DOHH2 (cell line): ENCODE results near the gene PRAC1.

Source experiments
- H3F3A ChIP-seq: fragments of 200-600 bp; sonication (generic), shearing (Covaris generic); 2 replicates; pipeline ENCODE4 v1.6.0; 2016; ENCODE audit warnings: antibody characterized with exemption, mild to moderate bottlenecking; ENCODE audit not compliant: control insufficient read depth, insufficient read depth
- H3K27ac ChIP-seq: fragments of 200-600 bp; sonication (generic); 2 replicates; pipeline ENCODE4 v1.5.1; 2014; ENCODE audit warnings: low read depth, mild to moderate bottlenecking, low read length, moderate library complexity
- H3K27me3 ChIP-seq: fragments of 200-600 bp; sonication (generic); 2 replicates; pipeline ENCODE4 v1.6.1; 2014; ENCODE audit warnings: mild to moderate bottlenecking, low read length, mixed read lengths; ENCODE audit not compliant: control insufficient read depth
- H3K36me3 ChIP-seq: fragments of 200-600 bp; sonication (generic); 2 replicates; pipeline ENCODE4 v1.6.1; 2014; ENCODE audit warnings: mild to moderate bottlenecking, low read length, moderate library complexity, mixed read lengths; ENCODE audit not compliant: control insufficient read depth
- H3K4me1 ChIP-seq: fragments of 200-600 bp; sonication (generic); 2 replicates; pipeline ENCODE4 v1.6.1; 2014; ENCODE audit warnings: mild to moderate bottlenecking, low read length, mixed read lengths; ENCODE audit not compliant: control insufficient read depth
- H3K4me2 ChIP-seq: fragments of 200-600 bp; sonication (generic); 2 replicates; pipeline ENCODE4 v1.6.0; 2014; ENCODE audit warnings: mild to moderate bottlenecking, low read length, moderate library complexity
- H3K4me3 ChIP-seq: fragments of 200-600 bp; sonication (generic); 2 replicates; pipeline ENCODE4 v1.5.1; 2014; ENCODE audit warnings: mild to moderate bottlenecking, low read length, mixed read lengths
- H3K79me2 ChIP-seq: fragments of 200-600 bp; sonication (generic); 2 replicates; pipeline ENCODE4 v1.6.1; 2014; ENCODE audit warnings: mild to moderate bottlenecking, low read length, mixed read lengths; ENCODE audit not compliant: control insufficient read depth
- H3K9me2 ChIP-seq: fragments of 200-600 bp; sonication (generic); replicated peaks from 2 replicates; pipeline ENCODE4 v1.6.1; 2014; ENCODE audit warnings: mild to moderate bottlenecking, low read length, mixed read lengths; ENCODE audit not compliant: control insufficient read depth
- H3K9me3 ChIP-seq: fragments of 200-600 bp; sonication (generic); 2 replicates; pipeline ENCODE4 v1.6.1; 2014; ENCODE audit warnings: antibody characterized with exemption, low read length, mixed read lengths; ENCODE audit not compliant: control insufficient read depth, insufficient read depth
- H4K20me1 ChIP-seq: fragments of 200-600 bp; sonication (generic); 2 replicates; pipeline ENCODE4 v1.6.0; 2014; ENCODE audit warnings: low read depth, mild to moderate bottlenecking, antibody characterized with exemption, low read length, moderate library complexity; ENCODE audit not compliant: control insufficient read depth, insufficient read depth
- CTCF ChIP-seq: fragments of 200-600 bp; sonication (generic); IDR thresholded peaks from one replicate; pipeline ENCODE4 v1.5.1; 2014; ENCODE audit warnings: antibody characterized with exemption, mild to moderate bottlenecking, low read depth, low read length; ENCODE audit not compliant: poor library complexity, severe bottlenecking
- EZH2phosphoT487 ChIP-seq: fragments of 200-600 bp; sonication (generic); IDR thresholded peaks from 2 replicates; pipeline ENCODE4 v1.6.1; 2017; ENCODE audit warnings: borderline replicate concordance, mild to moderate bottlenecking, antibody characterized with exemption, low read length, moderate library complexity, mixed read lengths

Gene PRAC1

DNA sequence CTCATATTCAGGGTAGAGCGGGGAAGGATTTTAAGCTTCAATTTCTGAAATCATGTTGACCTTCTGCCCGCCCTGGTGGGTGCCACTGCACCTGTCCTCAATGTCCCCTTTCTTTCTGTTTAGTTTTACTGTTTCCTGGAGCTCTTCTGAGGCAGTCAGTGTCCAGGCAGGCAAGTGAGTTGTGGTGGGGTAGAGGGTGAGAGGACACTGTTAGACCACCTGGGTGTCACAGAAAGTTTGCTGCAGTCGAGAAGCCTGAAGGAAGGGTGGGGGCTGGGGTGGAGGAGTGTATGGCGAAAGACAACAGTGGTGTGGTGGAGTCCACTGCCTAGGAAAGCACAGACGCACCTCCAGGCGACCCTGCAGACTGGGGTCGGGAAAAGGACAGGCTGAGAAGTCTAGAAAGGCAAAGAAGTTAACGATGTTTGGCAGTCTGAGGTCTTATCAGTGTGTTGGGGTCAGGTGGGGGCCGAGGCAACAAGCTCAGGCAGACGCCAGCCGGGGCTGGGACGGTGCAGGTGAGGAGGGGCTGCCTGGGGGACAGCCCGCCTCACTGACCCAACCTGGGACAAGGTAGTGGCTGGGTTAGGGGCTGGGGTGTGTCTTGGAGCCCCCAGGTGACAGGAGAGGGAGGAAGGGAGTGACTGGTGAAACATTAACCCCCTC is 29.5 kb upstream of the PRAC1 start:
- H3K9me3 ChIP-seq = no peaks in the 10 kb centered on the region
- H3K27ac ChIP-seq = no peak overlapping the region
- H4K20me1 ChIP-seq = no peaks in the 10 kb centered on the region
- H3K4me1 ChIP-seq = no peaks in the 10 kb centered on the region
- no peak for TF ChIP-seq CTCF
- TF ChIP-seq EZH2phosphoT487 = no peak
- H3K79me2 ChIP-seq = no peaks in the 10 kb centered on the region
- H3K4me3 ChIP-seq = no peak overlapping the region
- peaks cover 67% of the 10 kb centered on the region for H3K27me3 ChIP-seq
- H3K36me3 ChIP-seq = no peaks in the 10 kb centered on the region
- no peak overlapping the region for H3K4me2 ChIP-seq
- no peaks in the 10 kb centered on the region for H3F3A ChIP-seq
- no peaks in the 10 kb centered on the region for H3K9me2 ChIP-seq

DNA sequence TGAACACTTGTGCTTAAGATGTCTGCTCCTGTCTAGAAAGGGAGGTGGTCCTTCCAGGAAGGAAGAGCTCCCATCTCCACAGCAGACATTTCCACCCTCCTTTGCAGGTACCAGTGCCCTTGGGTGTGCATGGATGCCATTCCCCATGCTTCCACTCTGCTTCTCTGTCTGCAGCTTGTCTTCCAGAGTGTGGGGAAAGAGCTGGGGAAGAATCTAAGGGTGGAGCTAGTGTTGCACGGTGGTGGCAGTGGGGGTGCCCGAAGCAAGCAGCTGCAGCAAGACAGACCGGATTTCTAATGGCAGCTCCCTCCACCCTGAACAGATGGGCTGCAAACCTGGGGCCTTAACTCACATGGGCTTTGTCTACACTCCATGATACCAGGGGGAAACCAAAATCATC is 28.9 kb upstream of the PRAC1 start:
- H3F3A ChIP-seq = no peaks in the 10 kb centered on the region
- no peaks in the 10 kb centered on the region for H3K79me2 ChIP-seq
- H3K4me3 ChIP-seq = no peak overlapping the region
- no peaks in the 10 kb centered on the region for H3K36me3 ChIP-seq
- H3K27ac ChIP-seq = no peak overlapping the region
- no peaks in the 10 kb centered on the region for H3K9me2 ChIP-seq
- TF ChIP-seq CTCF (no peak), EZH2phosphoT487 (no peak)
- H3K27me3 ChIP-seq = peaks cover 71% of the 10 kb centered on the region
- no peaks in the 10 kb centered on the region for H4K20me1 ChIP-seq
- no peak overlapping the region for H3K4me2 ChIP-seq
- H3K9me3 ChIP-seq = no peaks in the 10 kb centered on the region
- no peaks in the 10 kb centered on the region for H3K4me1 ChIP-seq

DNA sequence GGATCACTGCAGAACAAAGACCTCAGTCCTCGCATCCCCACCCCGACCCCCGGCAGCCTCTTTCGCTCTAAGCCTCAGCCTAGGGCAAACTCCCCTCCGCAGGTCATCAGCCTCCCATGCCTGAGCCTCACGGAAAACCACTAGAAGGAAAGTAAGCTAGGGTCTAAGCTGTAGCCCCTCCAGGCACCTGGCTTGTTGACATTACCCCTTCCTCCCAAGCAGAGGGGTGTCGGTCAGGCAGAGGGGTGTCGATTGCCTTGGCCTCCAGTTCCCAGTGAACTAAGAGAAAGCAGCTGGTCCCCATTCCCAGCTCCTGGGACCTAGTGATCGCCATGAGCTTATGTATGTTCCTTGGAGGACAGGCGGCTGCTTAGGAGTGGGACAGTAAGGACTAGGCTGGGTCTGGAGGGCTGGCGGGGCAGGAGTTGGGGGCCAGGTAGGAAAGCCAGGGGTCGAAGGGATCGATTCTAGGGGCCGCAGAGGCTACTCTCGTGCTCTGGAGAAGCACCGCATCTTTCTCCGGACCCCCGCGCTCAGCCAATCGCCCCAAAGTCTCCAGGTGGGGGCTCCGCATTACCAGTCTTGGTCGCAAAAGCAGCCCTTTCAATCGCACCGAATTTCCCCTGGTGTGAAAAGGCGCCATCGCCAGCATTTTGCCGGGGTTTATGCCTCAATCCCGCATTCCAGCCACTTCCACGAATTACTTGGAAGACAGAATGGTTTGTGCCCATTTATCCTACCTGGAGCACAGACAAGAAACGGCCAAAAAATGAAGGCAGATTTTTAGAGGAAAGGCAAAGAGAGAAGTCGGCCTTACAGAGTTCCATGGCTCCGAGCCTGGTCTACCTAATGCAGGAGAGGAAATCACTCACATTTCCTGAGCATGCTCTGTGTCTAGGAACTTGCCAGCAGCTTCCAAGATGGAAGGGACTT is 27.6 kb upstream of the PRAC1 start:
- Histone ChIP-seq H3K4me3 (no peak overlapping the region), H3K9me3 (no peaks in the 10 kb centered on the region), H3K4me1 (no peaks in the 10 kb centered on the region), H3K4me2 (no peak overlapping the region), H3K27ac (no peak overlapping the region), H3K27me3 (peaks cover 79% of the 10 kb centered on the region), H3K79me2 (no peaks in the 10 kb centered on the region), H3K36me3 (no peaks in the 10 kb centered on the region), H3K9me2 (no peaks in the 10 kb centered on the region), H3F3A (no peaks in the 10 kb centered on the region), H4K20me1 (no peaks in the 10 kb centered on the region)
- TF ChIP-seq CTCF = no peak
- no peak for TF ChIP-seq EZH2phosphoT487
